Psoas muscle (tissue), 8 donors: Measurements from ENCODE around the gene CTCF. TPM values are rescaled to one million over a fixed set of nuclear protein-coding genes. Genes with fewer than 3 reads are reported as not detected.

Experiments
- ATAC-seq, 4 donors: fragments of 200-7000 bp; cut with Tn5 transposase; one replicate each; pipeline ENCODE4 v1.9.1; 2020; ENCODE audit warnings: moderate library complexity in 3 of 4, mild to moderate bottlenecking in 2 of 4
- DNase-seq, 2 donors: peaks; one replicate each; pipeline ENCODE4 v3.0.0-alpha.2; 2020
- H3K27ac ChIP-seq: fragments of 200-600 bp; one replicate; pipeline ENCODE4 v1.8.0; 2022
- H3K27me3 ChIP-seq, 3 donors: fragments of 200-600 bp in 1 of 3; one replicate each; pipeline versions ENCODE4 v1.6.1 to v1.8.0; 2013 to 2022; ENCODE audit warnings: low read length in 2 of 3, mild to moderate bottlenecking in 2 of 3, moderate library complexity in 1 of 3; ENCODE audit not compliant: insufficient read depth in 3 of 3
- H3K36me3 ChIP-seq, 2 donors: fragments of 200-600 bp in 1 of 2; one replicate each; pipeline versions ENCODE4 v1.6.1 to v1.8.0; 2013 to 2022; ENCODE audit warnings: low read depth in 1 of 2, mild to moderate bottlenecking in 1 of 2, moderate library complexity in 1 of 2; ENCODE audit not compliant: insufficient read depth in 1 of 2
- H3K4me1 ChIP-seq: fragments of 200-600 bp; one replicate; pipeline ENCODE4 v1.8.0; 2022
- H3K4me3 ChIP-seq: fragments of 200-600 bp; one replicate; pipeline ENCODE4 v1.8.0; 2022; ENCODE audit warnings: mild to moderate bottlenecking
- H3K9me3 ChIP-seq: fragments of 200-600 bp; one replicate; pipeline ENCODE4 v1.8.0; 2022
- CTCF ChIP-seq: fragments of 200-600 bp; IDR thresholded peaks from one replicate; pipeline ENCODE4 v1.8.0; 2022; ENCODE audit warnings: antibody characterized with exemption
- WGBS, 3 donors: extraction: QIAGEN DNeasy Blood & Tissue Kit; methylation state at CpG; one replicate each; pipeline versions ENCODE4 v1.1.6 to v1.1.7; 2013; 5-methylcytosine and 5-hydroxymethylcytosine counted together
- intact Hi-C, 2 donors: fragments of 100-400 bp; cut with DNase I; formaldehyde crosslinking; loops; one replicate each; pipeline versions ENCODE4 v1.11.0 to v1.14.2; 2022
- polyA plus RNA-seq, 3 donors: library from polyadenylated mRNA; stranded (reverse); fragments of 200-250 nt; gene quantifications; one replicate each; pipeline ENCODE4 v1.2.3, GENCODE V29; 2013
- total RNA-seq, 4 donors: library from RNA; stranded (reverse); fragmentation: NEBNext Ultra II Directional in 2 of 4; extraction: Animal tissue kit (Norgen Biotek cat#: 25700) in 2 of 4; gene quantifications; one replicate each; pipeline versions ENCODE4 v1.2.1 to v1.2.4, GENCODE V29; 2021 to 2023
- donor health status: healthy with polysubstance abuse.
- donor health status: DM: no; HTN: no; CAD: no; lungs with moderate emphysema.
- donor health status: Bipolar disorder and iron deficiency.
- donor health status: healthy.
- donor health status: DM: yes; HTN: yes; CAD: no.
- donor health status: DM: no; HTN: no; CAD: no.
- donor health status: DM: no; HTN: no; CAD: no.
- donor health status: DM: yes; HTN: yes; CAD: no.

CTCF gene
- total and polyA plus RNA-seq, 7 donors: 17.7 to 44.7 (median 25.8) TPM

GRCh38 chr16:67675999-67676398 lies 113.7 kb downstream of the CTCF start:
- DNase-seq: no peak
- H3K9me3 ChIP-seq: no peaks in the 10 kb centered on the region
- no peak overlapping the region for H3K27ac ChIP-seq
- peaks cover 0 to 15% of the 10 kb centered on the region in 2 donors for H3K36me3 ChIP-seq
- H3K4me1 ChIP-seq: peaks cover 14% of the 10 kb centered on the region
- ATAC-seq: no peak
- TF ChIP-seq CTCF: no peak
- 95 to 97% (median 97%) methylated on average over 7 of the region's 7 CpGs for WGBS, 3 donors
- H3K4me3 ChIP-seq: no peak overlapping the region
- intact Hi-C loops: loop anchor here (10.0 kb wide), 3 partner anchors 249 to 369 kb away; partner anchors contain the start of genes DDX28 (in 1 of the 2) and DUS2 (in 1 of the 2)
- H3K27me3 ChIP-seq: no peaks in the 10 kb centered on the region

- Histone ChIP-seq H3K4me3 (no peak overlapping the region), H3K27me3 (no peaks in the 10 kb centered on the region), H3K36me3 (peaks cover 0 to 19% of the 10 kb centered on the region in 2 donors), H3K4me1 (peaks cover 14% of the 10 kb centered on the region), H3K27ac (no peak overlapping the region), H3K9me3 (no peaks in the 10 kb centered on the region)
- no peak for ATAC-seq
- no peak for DNase-seq
- intact Hi-C loops: loop anchor here (10.0 kb wide), 3 partner anchors 248 to 368 kb away; partner anchors contain the start of genes DDX28 (in 1 of the 2) and DUS2 (in 1 of the 2)
- TF ChIP-seq CTCF: no peak
- WGBS, 3 donors: 73 to 84% (median 79%) methylated on average over 4 of the region's 4 CpGs
These were observed 114.2 kb downstream of the CTCF start for GRCh38 chr16:67676516-67676915.

- no peak overlapping the region for H3K4me3 ChIP-seq
- ATAC-seq: no peak
- peaks cover 0 to 20% of the 10 kb centered on the region in 2 donors for H3K36me3 ChIP-seq
- WGBS, 3 donors: 72 to 82% (median 74%) methylated on average over 8 of the region's 8 CpGs
- no peaks in the 10 kb centered on the region for H3K27me3 ChIP-seq
- no peak for DNase-seq
- no peak overlapping the region for H3K27ac ChIP-seq
- TF ChIP-seq CTCF: no peak
- intact Hi-C loops: loop anchor here (10.0 kb wide), 3 partner anchors 248 to 368 kb away; partner anchors contain the start of genes DDX28 (in 1 of the 2) and DUS2 (in 1 of the 2)
- H3K4me1 ChIP-seq: peaks cover 14% of the 10 kb centered on the region
- no peaks in the 10 kb centered on the region for H3K9me3 ChIP-seq
These were observed 114.6 kb downstream of the CTCF start for GRCh38 chr16:67676939-67677338.

- no peaks in the 10 kb centered on the region for H3K9me3 ChIP-seq
- TF ChIP-seq CTCF: no peak
- DNase-seq (no peak), ATAC-seq (no peak)
- 94 to 100% (median 100%) methylated on average over 1 of the region's 1 CpG for WGBS, 3 donors
- no peak overlapping the region for H3K4me3 ChIP-seq
- H3K36me3 ChIP-seq: peaks cover 0 to 22% of the 10 kb centered on the region in 2 donors
- peaks cover 14% of the 10 kb centered on the region for H3K4me1 ChIP-seq
- no peak overlapping the region for H3K27ac ChIP-seq
- intact Hi-C loops: loop anchor here (10.0 kb wide), 3 partner anchors 247 to 367 kb away; partner anchors contain the start of genes DDX28 (in 1 of the 2) and DUS2 (in 1 of the 2)
- H3K27me3 ChIP-seq: no peaks in the 10 kb centered on the region
These were observed 115.4 kb downstream of the CTCF start for GRCh38 chr16:67677712-67678111.
